CD4-positive, alpha-beta memory T cell (primary cell): Measurements from ENCODE around the gene CAPNS1. TPM values are rescaled to one million over a fixed set of nuclear protein-coding genes. Genes with fewer than 3 reads are reported as not detected.
"Not testable (repeated sequence)": the region's sequence is repeated elsewhere in the genome, so short reads cannot be mapped to it uniquely, and the experiment has no call there.

Source experiments
- CTCF ChIA-PET: fragments of 350-600 bp; sonication (Branson Sonifier 250); formaldehyde crosslinking; loops from one replicate; lab custom pipeline; 2021; ENCODE audit warnings: inconsistent platforms; ENCODE audit not compliant: partially characterized antibody; lab: Charles Lee
- POLR2A ChIA-PET: fragments of 350-600 bp; sonication (Branson Sonifier 250); formaldehyde crosslinking; loops from one replicate; lab custom pipeline; 2021; ENCODE audit not compliant: partially characterized antibody; lab: Charles Lee
- DNase-seq, 5 donors: peaks; one replicate each; pipeline versions ENCODE4 v3.0.0 to v3.0.0-alpha.2; 2020 to 2022; ENCODE audit warnings: mixed read lengths in 1 of 5
- H3K27ac ChIP-seq: one replicate; pipeline ENCODE4 v1.7.0; 2013; ENCODE audit warnings: low read depth, low read length
- H3K27me3 ChIP-seq: 2 replicates; pipeline ENCODE4 v1.7.0; 2013; ENCODE audit warnings: mild to moderate bottlenecking, low read length, moderate library complexity; ENCODE audit not compliant: insufficient read depth
- H3K36me3 ChIP-seq: 2 replicates; pipeline ENCODE4 v1.7.0; 2013; ENCODE audit warnings: mild to moderate bottlenecking, low read length, moderate library complexity; ENCODE audit not compliant: insufficient read depth
- H3K4me1 ChIP-seq: 2 replicates; pipeline ENCODE4 v1.7.0; 2013; ENCODE audit warnings: mild to moderate bottlenecking, low read length, moderate library complexity; ENCODE audit not compliant: insufficient read depth
- H3K4me3 ChIP-seq, 2 donors: one replicate each; pipeline ENCODE4 v1.7.0; 2013; ENCODE audit warnings: low read length in 2 of 2, mild to moderate bottlenecking in 1 of 2
- H3K9me3 ChIP-seq, 2 donors: one replicate each; pipeline ENCODE4 v1.7.0; 2013; ENCODE audit warnings: low read length in 2 of 2, control low read depth in 1 of 2; ENCODE audit not compliant: control insufficient read depth in 1 of 2
- H3K27ac Mint-ChIP-seq, 7 donors: one replicate each; pipeline ENCODE4 v1.8.0; 2020 to 2021; ENCODE audit warnings: mixed read lengths in 7 of 7, mild to moderate bottlenecking in 6 of 7, inconsistent platforms in 3 of 7, moderate library complexity in 3 of 7
- H3K27me3 Mint-ChIP-seq, 2 donors: one replicate each; pipeline ENCODE4 v1.8.0; 2020 to 2021; ENCODE audit warnings: mixed read lengths in 2 of 2
- H3K36me3 Mint-ChIP-seq, 2 donors: one replicate each; pipeline ENCODE4 v1.8.0; 2020 to 2021; ENCODE audit warnings: mixed read lengths in 2 of 2, inconsistent platforms in 1 of 2, mild to moderate bottlenecking in 1 of 2
- H3K4me1 Mint-ChIP-seq, 4 donors: one replicate each; pipeline ENCODE4 v1.8.0; 2020 to 2021; ENCODE audit warnings: mixed read lengths in 4 of 4, mild to moderate bottlenecking in 1 of 4
- H3K4me3 Mint-ChIP-seq, 8 donors: one replicate each; pipeline ENCODE4 v1.8.0; 2020 to 2021; ENCODE audit warnings: mixed read lengths in 8 of 8, mild to moderate bottlenecking in 7 of 8, moderate library complexity in 6 of 8, inconsistent platforms in 3 of 8
- H3K9me3 Mint-ChIP-seq, 8 donors: one replicate each; pipeline ENCODE4 v1.8.0; 2020 to 2021; ENCODE audit warnings: mixed read lengths in 8 of 8, mild to moderate bottlenecking in 5 of 8, inconsistent platforms in 3 of 8, moderate library complexity in 1 of 8
- intact Hi-C: fragments of 100-400 bp; cut with micrococcal nuclease; formaldehyde crosslinking; loops from one replicate; pipeline ENCODE4 v1.15.1; 2023
- polyA plus RNA-seq, 2 donors: library from polyadenylated mRNA; unstranded; fragments of 300-500 nt; fragmentation: Illumina TruSeq; gene quantifications; one replicate each; pipeline ENCODE4 v1.2.3, GENCODE V29; 2021
- total RNA-seq, 2 experiments: library from RNA; stranded (reverse); gene quantifications; one replicate each; pipeline ENCODE4 v1.2.3, GENCODE V29; 2021

The CAPNS1 gene
- total and polyA plus RNA-seq, 4 experiments from 2014 or later = 123 to 259 (median 220) TPM

DNA sequence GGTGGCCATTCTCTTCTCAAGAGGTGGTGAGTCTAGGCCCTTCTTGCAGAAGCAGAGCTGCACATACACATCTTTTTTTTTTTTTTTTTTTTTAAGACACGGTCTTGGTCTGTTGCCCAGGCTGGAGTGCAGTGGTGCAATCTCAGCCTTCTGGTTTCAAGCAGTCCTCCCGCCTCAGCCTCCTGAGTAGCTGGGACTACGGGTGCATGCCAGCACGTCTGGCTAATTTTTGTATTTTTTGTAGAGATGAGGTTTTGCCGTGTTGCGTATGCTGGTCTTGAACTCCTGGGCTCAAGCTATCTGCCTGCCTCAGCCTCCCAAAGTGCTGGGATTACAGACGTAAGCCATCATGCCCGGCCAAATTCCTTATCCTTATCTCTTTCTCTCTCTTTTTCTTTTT is 34.0 kb downstream of the CAPNS1 start:
- intact Hi-C loops = loop anchor here (5.0 kb wide), 1 partner anchor 292 kb away; no protein-coding TSS in a partner anchor
- H3K27me3 Mint-ChIP-seq, H3K27me3 ChIP-seq, H3K36me3 ChIP-seq, H3K9me3 Mint-ChIP-seq, H3K27ac ChIP-seq, H3K4me3 Mint-ChIP-seq, H3K4me1 Mint-ChIP-seq, H3K9me3 ChIP-seq, H3K4me3 ChIP-seq, H3K4me1 ChIP-seq, H3K36me3 Mint-ChIP-seq, DNase-seq: not testable (repeated sequence)
- POLR2A ChIA-PET = interaction anchor here (2.7 kb wide), 1 partner anchor 46 kb away, joined by 12 read pairs; no protein-coding TSS in a partner anchor
- peak overlapping the region in 1 of 7 donors; percentile 56 for H3K27ac Mint-ChIP-seq
- CTCF ChIA-PET = interaction anchor here (12.7 kb wide), 1 partner anchor 46 kb away, joined by 215 read pairs; no protein-coding TSS in a partner anchor

DNA sequence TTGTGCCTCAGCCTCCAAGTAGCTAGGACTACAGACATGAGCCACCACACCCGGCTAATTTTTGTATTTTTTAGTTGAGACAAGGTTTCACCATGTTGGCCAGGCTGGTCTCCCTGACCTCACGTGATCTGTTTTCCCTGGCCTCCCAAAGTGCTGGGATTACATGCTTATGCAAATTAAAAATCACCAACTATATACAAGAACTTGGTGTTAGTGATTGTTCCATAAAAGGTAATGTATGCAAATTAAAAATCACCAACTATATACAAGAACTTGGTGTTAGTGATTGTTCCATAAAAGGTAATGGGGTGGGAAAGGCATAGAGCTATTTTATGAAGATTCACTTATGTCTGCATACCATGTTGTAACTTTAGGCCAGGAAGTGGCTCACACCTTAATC is 39.2 kb downstream of the CAPNS1 start:
- CTCF ChIA-PET = interaction anchor here (1.2 to 1.6 kb wide), 2 partner anchors 9 to 51 kb away, joined by 3 to 6 read pairs; no protein-coding TSS in a partner anchor
- H3K4me3 Mint-ChIP-seq, H3K27ac ChIP-seq, intact Hi-C loops, POLR2A ChIA-PET, H3K27me3 Mint-ChIP-seq, DNase-seq, H3K27me3 ChIP-seq, H3K9me3 Mint-ChIP-seq, H3K4me1 ChIP-seq, H3K4me1 Mint-ChIP-seq, H3K4me3 ChIP-seq, H3K9me3 ChIP-seq: not testable (repeated sequence)
- Mint-ChIP-seq H3K36me3 (peaks cover 10 to 11% of the 10 kb centered on the region in 2 donors), H3K27ac (peak overlapping the region in 1 of 7 donors; percentile 29)
- peaks cover 12% of the 10 kb centered on the region for H3K36me3 ChIP-seq

DNA sequence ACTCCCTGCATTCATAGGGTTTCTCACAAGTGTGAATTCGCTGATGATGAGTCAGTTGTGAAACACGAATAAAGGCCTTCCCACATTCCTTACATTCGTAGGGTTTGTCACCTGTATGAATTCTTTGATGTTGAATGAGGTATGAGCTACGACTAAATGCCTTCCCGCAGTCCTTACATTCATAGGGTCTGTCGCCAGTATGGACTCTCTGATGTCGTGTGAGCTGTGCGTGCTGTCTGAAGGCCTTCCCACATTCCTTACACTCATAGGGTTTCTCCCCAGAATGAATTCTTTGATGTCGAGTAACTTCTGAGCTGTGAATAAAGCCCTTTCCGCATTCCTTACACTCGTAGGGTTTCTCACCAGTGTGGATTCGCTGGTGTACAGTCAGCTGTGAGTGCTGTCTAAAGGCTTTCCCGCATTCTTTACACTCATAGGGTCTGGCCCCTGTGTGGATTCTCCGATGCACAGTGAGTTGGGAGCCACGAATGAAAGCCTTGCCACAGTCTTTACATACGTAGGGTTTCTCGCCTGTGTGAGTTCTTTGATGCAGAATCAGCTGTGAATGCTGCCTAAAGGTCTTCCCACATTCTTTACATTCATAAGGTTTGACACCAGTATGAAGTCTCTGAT is 42.9 kb downstream of the CAPNS1 start:
- no peaks in the 10 kb centered on the region for H3K4me1 ChIP-seq
- H3K27me3 Mint-ChIP-seq = no peaks in the 10 kb centered on the region
- no peak overlapping the region for H3K4me3 ChIP-seq
- no peak for DNase-seq
- intact Hi-C loops = no loop called here
- H3K36me3 ChIP-seq = peaks cover 12% of the 10 kb centered on the region
- no peak overlapping the region for H3K27ac ChIP-seq
- H3K27me3 ChIP-seq = no peaks in the 10 kb centered on the region
- no peak overlapping the region for H3K4me3 Mint-ChIP-seq
- no peak overlapping the region for H3K27ac Mint-ChIP-seq
- H3K9me3 Mint-ChIP-seq = no peaks in the 10 kb centered on the region
- CTCF ChIA-PET = no interaction called here
- no peaks in the 10 kb centered on the region for H3K9me3 ChIP-seq
- H3K36me3 Mint-ChIP-seq = peaks cover 10 to 11% of the 10 kb centered on the region in 2 donors
- POLR2A ChIA-PET = no interaction called here
- peaks cover 0 to 1% (median 0%) of the 10 kb centered on the region in 4 donors for H3K4me1 Mint-ChIP-seq

DNA sequence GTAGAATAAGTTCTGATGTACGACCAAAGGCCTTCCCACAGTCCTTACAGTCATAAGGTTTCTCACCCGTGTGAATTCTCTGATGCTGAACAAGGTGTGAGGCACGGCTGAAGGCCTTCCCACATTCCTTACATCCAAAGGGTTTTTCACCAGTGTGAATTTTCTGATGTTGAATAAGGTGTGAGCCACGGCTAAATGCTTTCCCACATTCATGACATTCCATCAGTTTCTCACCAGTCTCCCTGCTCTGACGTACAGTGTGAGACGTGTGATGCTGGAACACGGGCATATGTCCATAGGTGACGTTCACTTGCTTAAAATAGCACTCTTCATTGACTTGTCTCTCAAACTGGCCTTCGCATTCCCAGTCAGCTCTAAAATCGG is 43.4 kb downstream of the CAPNS1 start:
- Mint-ChIP-seq H3K4me3 (no peak overlapping the region), H3K27ac (no peak overlapping the region), H3K36me3 (peaks cover 10 to 11% of the 10 kb centered on the region in 2 donors), H3K27me3 (no peaks in the 10 kb centered on the region), H3K4me1 (peaks cover 0 to 1% (median 0%) of the 10 kb centered on the region in 4 donors), H3K9me3 (no peaks in the 10 kb centered on the region)
- no peak for DNase-seq
- Histone ChIP-seq H3K4me1 (no peaks in the 10 kb centered on the region), H3K36me3 (peaks cover 12% of the 10 kb centered on the region), H3K27me3 (no peaks in the 10 kb centered on the region), H3K27ac (no peak overlapping the region), H3K9me3 (no peaks in the 10 kb centered on the region), H3K4me3 (no peak overlapping the region)
- CTCF ChIA-PET = no interaction called here
- POLR2A ChIA-PET = no interaction called here
- intact Hi-C loops = no loop called here

DNA sequence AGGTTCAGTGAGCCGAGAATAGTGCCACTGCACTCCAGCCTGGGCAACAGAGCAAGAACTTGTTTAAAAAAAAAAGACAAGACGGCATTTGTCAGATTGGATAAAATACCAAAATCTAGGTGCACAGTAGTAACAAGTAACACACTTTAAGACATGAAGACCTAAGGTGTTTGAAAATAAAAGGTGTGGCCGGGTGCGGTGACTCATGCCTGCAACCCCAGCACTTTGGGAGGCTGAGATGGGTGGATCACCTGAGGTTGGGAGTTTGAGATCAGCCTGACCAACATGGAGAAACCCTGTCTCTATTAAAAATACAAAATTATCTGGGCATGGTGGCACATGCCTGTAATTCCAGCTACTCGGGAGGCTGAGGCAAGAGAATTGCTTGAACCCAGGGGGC is 46.9 kb downstream of the CAPNS1 start:
- H3K27ac Mint-ChIP-seq, intact Hi-C loops, H3K4me1 Mint-ChIP-seq, DNase-seq, H3K4me3 Mint-ChIP-seq, H3K27me3 Mint-ChIP-seq, H3K27ac ChIP-seq, H3K9me3 Mint-ChIP-seq, CTCF ChIA-PET, H3K4me3 ChIP-seq, H3K9me3 ChIP-seq, H3K27me3 ChIP-seq, POLR2A ChIA-PET, H3K4me1 ChIP-seq: not testable (repeated sequence)
- peaks cover 15 to 18% of the 10 kb centered on the region in 2 donors for H3K36me3 Mint-ChIP-seq
- peaks cover 12% of the 10 kb centered on the region for H3K36me3 ChIP-seq

DNA sequence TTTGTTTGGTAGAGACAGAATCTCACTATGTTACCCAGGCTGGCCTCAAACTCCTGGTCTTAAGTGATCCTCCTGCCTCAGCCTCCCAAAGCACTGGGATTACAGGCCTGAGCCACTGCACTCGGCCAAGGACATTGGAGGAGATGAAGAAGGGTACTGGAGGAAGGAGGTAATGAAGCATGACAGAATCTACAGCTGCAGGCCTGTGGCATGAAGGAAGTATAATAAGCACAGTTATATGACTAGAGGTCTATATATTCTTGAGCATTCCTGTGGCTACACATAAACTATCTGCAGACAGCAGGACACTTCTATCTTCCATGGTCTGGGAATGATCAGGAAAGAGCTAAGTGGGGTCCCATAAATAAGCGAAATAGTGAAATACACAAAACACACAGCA is 56.4 kb downstream of the CAPNS1 start:
- H3K27ac Mint-ChIP-seq = peak overlapping the region in 1 of 7 donors; percentile 38
- H3K27me3 Mint-ChIP-seq = no peaks in the 10 kb centered on the region
- no peak overlapping the region for H3K4me3 Mint-ChIP-seq
- H3K36me3 Mint-ChIP-seq = peaks cover 30 to 33% of the 10 kb centered on the region in 2 donors
- intact Hi-C loops = no loop called here
- Histone ChIP-seq H3K4me1 (no peaks in the 10 kb centered on the region), H3K27me3 (no peaks in the 10 kb centered on the region), H3K27ac (no peak overlapping the region), H3K36me3 (peaks cover 5% of the 10 kb centered on the region), H3K9me3 (no peaks in the 10 kb centered on the region), H3K4me3 (no peak overlapping the region)
- H3K4me1 Mint-ChIP-seq = peaks cover 0 to 3% (median 0%) of the 10 kb centered on the region in 4 donors
- DNase-seq = no peak
- CTCF ChIA-PET = no interaction called here
- POLR2A ChIA-PET = no interaction called here
- H3K9me3 Mint-ChIP-seq = no peaks in the 10 kb centered on the region

DNA sequence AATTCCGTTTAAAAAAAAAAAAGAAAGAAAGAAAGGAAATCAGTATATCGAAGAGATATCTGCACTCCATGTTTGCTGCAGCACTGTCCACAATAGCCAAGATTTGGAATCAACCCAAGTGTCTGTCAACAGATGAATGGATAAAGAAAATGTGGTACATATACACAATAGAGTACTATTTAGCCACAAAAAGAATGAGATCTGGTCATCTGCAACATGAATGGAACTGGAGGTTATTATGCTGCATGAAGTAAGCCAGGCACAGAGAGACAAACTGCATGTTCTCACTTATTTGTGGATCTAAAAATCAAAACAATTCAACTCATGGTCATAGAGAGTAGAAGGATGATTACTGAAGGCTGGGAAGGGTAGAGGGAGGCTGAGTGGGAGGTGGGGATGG is 58.3 kb downstream of the CAPNS1 start:
- no peak overlapping the region for H3K4me3 ChIP-seq
- POLR2A ChIA-PET = interaction anchor here (1.4 kb wide), 1 partner anchor 17 kb away, joined by 6 read pairs; the partner anchor contains the start of genes ZNF146 and ZNF565
- H3K27me3 ChIP-seq = no peaks in the 10 kb centered on the region
- H3K4me3 Mint-ChIP-seq = no peak overlapping the region
- no peak overlapping the region for H3K27ac ChIP-seq
- no peaks in the 10 kb centered on the region for H3K9me3 ChIP-seq
- H3K27me3 Mint-ChIP-seq = no peaks in the 10 kb centered on the region
- H3K9me3 Mint-ChIP-seq = no peaks in the 10 kb centered on the region
- H3K36me3 Mint-ChIP-seq = peaks cover 30 to 31% of the 10 kb centered on the region in 2 donors
- intact Hi-C loops = no loop called here
- CTCF ChIA-PET = no interaction called here
- H3K4me1 Mint-ChIP-seq = peaks cover 0 to 3% (median 0%) of the 10 kb centered on the region in 4 donors
- peaks cover 5% of the 10 kb centered on the region for H3K36me3 ChIP-seq
- no peak for DNase-seq
- peak overlapping the region in 1 of 7 donors; percentile 30 for H3K27ac Mint-ChIP-seq
- no peaks in the 10 kb centered on the region for H3K4me1 ChIP-seq
